HL-60/S4 treated with retinoic acid at 250 ng/mL for 4 days and 3 days (cell line): ENCODE measurements around the gene DLG5.

Source experiments
- in situ Hi-C: fragments of 300-500 bp; cut with MboI; formaldehyde crosslinking; loops from 2 replicates; pipeline ENCODE4 v1.7.0; 2022; ENCODE audit warnings: low sequenced_read_pairs

The DLG5 gene

GRCh38 chr10:77823811-77824542, 102.6 kb downstream of the DLG5 start:
- in situ Hi-C loops: no loop called here

- in situ Hi-C loops: no loop called here
These were observed 105.0 kb downstream of the DLG5 start for GRCh38 chr10:77821551-77821950.

GRCh38 chr10:77821036-77821435, 105.5 kb downstream of the DLG5 start:
- in situ Hi-C loops: no loop called here

- in situ Hi-C loops: no loop called here
These were observed 106.2 kb downstream of the DLG5 start for GRCh38 chr10:77820349-77820748.

GRCh38 chr10:77819210-77820112, 107.1 kb downstream of the DLG5 start:
- in situ Hi-C loops: no loop called here

GRCh38 chr10:77818378-77818777, 108.2 kb downstream of the DLG5 start:
- in situ Hi-C loops: no loop called here

- in situ Hi-C loops: no loop called here
These were observed 109.0 kb downstream of the DLG5 start for GRCh38 chr10:77817541-77817940.

- in situ Hi-C loops: no loop called here
These were observed 110.2 kb downstream of the DLG5 start for GRCh38 chr10:77816311-77816710.

GRCh38 chr10:77812741-77813140, 113.8 kb downstream of the DLG5 start:
- in situ Hi-C loops: no loop called here

- in situ Hi-C loops: no loop called here
These were observed 114.6 kb downstream of the DLG5 start for GRCh38 chr10:77811831-77812430.

- in situ Hi-C loops: no loop called here
These were observed 115.9 kb downstream of the DLG5 start for GRCh38 chr10:77810446-77811335.

- in situ Hi-C loops: no loop called here
These were observed 117.2 kb downstream of the DLG5 start for GRCh38 chr10:77809336-77809735.

- in situ Hi-C loops: no loop called here
These were observed 118.8 kb downstream of the DLG5 start for GRCh38 chr10:77807706-77808105.

GRCh38 chr10:77806511-77807157, 119.9 kb downstream of the DLG5 start:
- in situ Hi-C loops: no loop called here

GRCh38 chr10:77805676-77806075, 120.9 kb downstream of the DLG5 start:
- in situ Hi-C loops: no loop called here

- in situ Hi-C loops: no loop called here
These were observed 122.2 kb downstream of the DLG5 start for GRCh38 chr10:77804371-77804770.

GRCh38 chr10:77801474-77802161, 124.9 kb downstream of the DLG5 start:
- in situ Hi-C loops: no loop called here

- in situ Hi-C loops: no loop called here
These were observed 125.8 kb downstream of the DLG5 start for GRCh38 chr10:77800738-77801266.

- in situ Hi-C loops: no loop called here
These were observed 126.2 kb downstream of the DLG5 start for GRCh38 chr10:77800320-77800719.
